ENCODE results near the gene CXADR.

Gene CXADR

GRCh38 chr21:17585875-17586450 is 73.1 kb downstream of the CXADR start:
- no peak overlapping the region for H3K4me3 ChIP-seq (ENCODE audit: low read depth, low read length)

- H3K4me3 ChIP-seq (ENCODE audit: low read depth, low read length): no peak overlapping the region
Measured at GRCh38 chr21:17590430-17590829, 77.6 kb downstream of the CXADR start.

GRCh38 chr21:17597680-17598079 is 84.8 kb downstream of the CXADR start:
- no peak overlapping the region for H3K4me3 ChIP-seq (ENCODE audit: low read depth, low read length)

GRCh38 chr21:17598437-17598836 is 85.6 kb downstream of the CXADR start:
- no peak overlapping the region for H3K4me3 ChIP-seq (ENCODE audit: low read depth, low read length)

GRCh38 chr21:17602874-17603273 is 90.0 kb downstream of the CXADR start:
- no peak overlapping the region for H3K4me3 ChIP-seq (ENCODE audit: low read depth, low read length)

GRCh38 chr21:17607684-17608083 is 94.8 kb downstream of the CXADR start:
- no peak overlapping the region for H3K4me3 ChIP-seq (ENCODE audit: low read depth, low read length)

GRCh38 chr21:17609681-17610080 is 96.8 kb downstream of the CXADR start:
- no peak overlapping the region for H3K4me3 ChIP-seq (ENCODE audit: low read depth, low read length)

- H3K4me3 ChIP-seq (ENCODE audit: low read depth, low read length): peak overlapping the region; percentile 84
Measured at GRCh38 chr21:17610911-17611310, 98.1 kb downstream of the CXADR start.

- H3K4me3 ChIP-seq (ENCODE audit: low read depth, low read length): peak overlapping the region; percentile 84
Measured at GRCh38 chr21:17611414-17612022, 98.7 kb downstream of the CXADR start.

- peak overlapping the region; percentile 84 for H3K4me3 ChIP-seq (ENCODE audit: low read depth, low read length)
Measured at GRCh38 chr21:17612023-17612564, 99.3 kb downstream of the CXADR start.

GRCh38 chr21:17612565-17613241 is 99.9 kb downstream of the CXADR start, which contains the start of gene BTG3:
Gene BTG3, minus strand, starts transcription at chr21:17612901. Its CDS starts 3,757 bp downstream, at chr21:17609144.
- H3K4me3 ChIP-seq (ENCODE audit: low read depth, low read length): peak within 1 kb of the TSS; percentile 84

- H3K4me3 ChIP-seq (ENCODE audit: low read depth, low read length): peak overlapping the region; percentile 84
Measured at GRCh38 chr21:17613242-17613676, 100.4 kb downstream of the CXADR start.

- no peak overlapping the region for H3K4me3 ChIP-seq (ENCODE audit: low read depth, low read length)
Measured at GRCh38 chr21:17616831-17617230, 104.0 kb downstream of the CXADR start.

- H3K4me3 ChIP-seq (ENCODE audit: low read depth, low read length): no peak overlapping the region
Measured at GRCh38 chr21:17622018-17622417, 109.2 kb downstream of the CXADR start.

- H3K4me3 ChIP-seq (ENCODE audit: low read depth, low read length): no peak overlapping the region
Measured at GRCh38 chr21:17631195-17631594, 118.4 kb downstream of the CXADR start.

GRCh38 chr21:17636711-17637110 is 123.9 kb downstream of the CXADR start:
- H3K4me3 ChIP-seq (ENCODE audit: low read depth, low read length): no peak overlapping the region

- no peak overlapping the region for H3K4me3 ChIP-seq (ENCODE audit: low read depth, low read length)
Measured at GRCh38 chr21:17640821-17641220, 128.0 kb downstream of the CXADR start.

Data from iPS-11a (cell line).